ENCODE results near the gene RBM15B.

RBM15B gene

DNA sequence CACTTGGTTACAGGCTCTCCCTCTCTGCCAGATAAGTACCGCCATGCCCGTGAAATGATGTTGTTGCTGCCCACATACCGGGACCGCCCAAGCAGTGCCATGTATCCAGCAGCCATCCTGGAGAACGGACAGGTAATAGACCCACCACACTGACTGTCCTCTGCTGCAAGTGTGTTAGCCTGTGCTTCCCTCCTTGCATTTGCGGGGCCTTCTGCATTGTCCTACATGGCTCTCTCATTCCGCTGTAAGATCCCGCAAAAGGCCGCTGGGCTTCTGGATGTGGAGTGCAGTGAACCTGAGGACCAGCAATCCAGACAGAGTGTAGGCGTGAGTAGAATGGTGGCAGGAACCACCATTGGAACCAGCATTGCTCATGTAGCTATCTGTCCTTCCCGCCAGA is 16.6 kb upstream of the RBM15B start:
- no peak for TF ChIP-seq CTCF (IDR thresholded peaks at IDR 0.05)
- Mint-ChIP-seq H3K36me3 (ENCODE audit: low read depth) (no peaks in the 10 kb centered on the region), H3K4me1 (no peaks in the 10 kb centered on the region), H3K27ac (no peak overlapping the region), H3K4me3 (no peak overlapping the region), H3K27me3 (ENCODE audit: low read depth, poor library complexity) (peaks cover 10% of the 10 kb centered on the region), H3K9me3 (no peaks in the 10 kb centered on the region)
- no peak for DNase-seq

GRCh38 chr3:51375136-51375535 is 15.9 kb upstream of the RBM15B start:
- TF ChIP-seq CTCF (IDR thresholded peaks at IDR 0.05): no peak
- Mint-ChIP-seq H3K27me3 (ENCODE audit: low read depth, poor library complexity) (peaks cover 10% of the 10 kb centered on the region), H3K36me3 (ENCODE audit: low read depth) (no peaks in the 10 kb centered on the region), H3K4me3 (no peak overlapping the region), H3K27ac (no peak overlapping the region), H3K9me3 (no peaks in the 10 kb centered on the region), H3K4me1 (no peaks in the 10 kb centered on the region)
- DNase-seq: no peak

- DNase-seq: no peak
- H3K27me3 Mint-ChIP-seq (ENCODE audit: low read depth, poor library complexity): peaks cover 10% of the 10 kb centered on the region
- H3K27ac Mint-ChIP-seq: no peak overlapping the region
- no peak for TF ChIP-seq CTCF (IDR thresholded peaks at IDR 0.05)
- H3K36me3 Mint-ChIP-seq (ENCODE audit: low read depth): no peaks in the 10 kb centered on the region
- H3K4me3 Mint-ChIP-seq: no peak overlapping the region
- H3K9me3 Mint-ChIP-seq: no peaks in the 10 kb centered on the region
- no peaks in the 10 kb centered on the region for H3K4me1 Mint-ChIP-seq
These were observed 15.5 kb upstream of the RBM15B start for GRCh38 chr3:51375571-51375970.

DNA sequence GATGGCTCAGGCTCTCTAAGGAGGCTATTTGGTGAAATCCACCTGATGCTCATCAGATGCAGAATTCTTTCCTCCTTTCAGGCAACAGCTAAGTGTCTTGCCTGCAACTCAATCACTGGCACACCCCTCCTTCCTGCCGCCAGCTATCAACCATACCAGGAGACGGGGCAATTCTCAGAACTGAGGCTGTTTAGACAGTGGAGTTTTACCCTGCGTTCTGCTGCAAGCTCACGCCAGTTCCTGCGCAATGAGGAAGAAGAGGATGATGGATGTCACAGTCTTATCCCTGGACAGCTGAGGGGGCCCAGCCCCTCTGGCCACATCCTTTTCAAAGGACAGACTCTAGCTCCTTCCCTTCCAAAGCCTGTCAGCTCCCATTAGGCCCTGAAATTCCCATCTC is 13.0 kb upstream of the RBM15B start:
- H3K4me3 Mint-ChIP-seq: no peak overlapping the region
- peaks cover 13% of the 10 kb centered on the region for H3K27me3 Mint-ChIP-seq (ENCODE audit: low read depth, poor library complexity)
- DNase-seq: no peak
- no peak for TF ChIP-seq CTCF (IDR thresholded peaks at IDR 0.05)
- H3K36me3 Mint-ChIP-seq (ENCODE audit: low read depth): no peaks in the 10 kb centered on the region
- peaks cover 1% of the 10 kb centered on the region for H3K4me1 Mint-ChIP-seq
- H3K9me3 Mint-ChIP-seq: no peaks in the 10 kb centered on the region
- no peak overlapping the region for H3K27ac Mint-ChIP-seq

- H3K9me3 Mint-ChIP-seq: no peaks in the 10 kb centered on the region
- no peak for DNase-seq
- H3K27me3 Mint-ChIP-seq (ENCODE audit: low read depth, poor library complexity): peaks cover 13% of the 10 kb centered on the region
- H3K4me1 Mint-ChIP-seq: peaks cover 8% of the 10 kb centered on the region
- H3K36me3 Mint-ChIP-seq (ENCODE audit: low read depth): no peaks in the 10 kb centered on the region
- H3K27ac Mint-ChIP-seq: no peak overlapping the region
- TF ChIP-seq CTCF (IDR thresholded peaks at IDR 0.05): no peak
- no peak overlapping the region for H3K4me3 Mint-ChIP-seq
These were observed 12.4 kb upstream of the RBM15B start for GRCh38 chr3:51378726-51379125.

DNA sequence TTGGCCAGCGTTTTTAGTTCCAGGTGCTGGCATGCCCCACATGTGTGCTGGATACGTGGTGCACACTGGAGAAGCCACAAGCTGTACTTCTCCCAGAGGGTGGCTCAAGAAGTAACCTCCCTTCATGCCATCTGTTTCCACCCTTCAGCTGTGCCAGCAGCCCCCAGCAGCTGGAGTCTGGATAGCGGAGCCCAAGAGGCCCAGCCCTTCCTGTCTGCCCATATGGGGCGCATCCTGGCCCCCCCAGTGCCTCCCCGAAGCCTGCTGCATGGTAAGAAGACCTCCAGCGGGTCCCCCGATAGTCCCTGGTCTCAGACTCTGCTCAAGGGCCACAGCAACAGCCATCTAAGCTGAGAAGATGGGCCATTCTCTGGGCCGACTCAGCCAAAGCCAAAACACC is 11.8 kb upstream of the RBM15B start:
- Mint-ChIP-seq H3K4me3 (no peak overlapping the region), H3K36me3 (ENCODE audit: low read depth) (no peaks in the 10 kb centered on the region), H3K27ac (no peak overlapping the region), H3K27me3 (ENCODE audit: low read depth, poor library complexity) (peaks cover 13% of the 10 kb centered on the region), H3K4me1 (peaks cover 14% of the 10 kb centered on the region), H3K9me3 (no peaks in the 10 kb centered on the region)
- TF ChIP-seq CTCF (IDR thresholded peaks at IDR 0.05): no peak
- DNase-seq: no peak
